Raji (cell line): Measurements from ENCODE around the gene SEC62.

ENCODE experiments used
- POLR2A ChIP-seq: IDR thresholded peaks from 2 replicates; pipeline ENCODE4 v1.6.1; 2011; ENCODE audit warnings: low read depth, low read length, control low read depth; ENCODE audit not compliant: insufficient read depth

SEC62 gene

GRCh38 chr3:169953462-169954141, 13.0 kb upstream of the SEC62 start:
- no peak for TF ChIP-seq POLR2A

- TF ChIP-seq POLR2A = peak; percentile 32; the same call in 1 of the 2 replicates
These were observed 12.4 kb upstream of the SEC62 start for GRCh38 chr3:169954142-169954756.

GRCh38 chr3:169955406-169955805, 11.2 kb upstream of the SEC62 start:
- TF ChIP-seq POLR2A = no peak

- TF ChIP-seq POLR2A = no peak
These were observed 2.4 kb upstream of the SEC62 start for GRCh38 chr3:169964176-169964575.

GRCh38 chr3:169965562-169966427, 812 bp upstream of the SEC62 start:
- TF ChIP-seq POLR2A = no peak

- TF ChIP-seq POLR2A = no peak
These were observed 626 bp downstream of the SEC62 start for GRCh38 chr3:169966951-169967915.

- no peak for TF ChIP-seq POLR2A
These were observed 1.7 kb downstream of the SEC62 start for GRCh38 chr3:169968224-169968885.

- no peak for TF ChIP-seq POLR2A
These were observed 2.8 kb downstream of the SEC62 start for GRCh38 chr3:169969174-169970095.

GRCh38 chr3:169970847-169971246, 4.2 kb downstream of the SEC62 start:
- TF ChIP-seq POLR2A = no peak

GRCh38 chr3:169971522-169971921, 4.9 kb downstream of the SEC62 start:
- no peak for TF ChIP-seq POLR2A

GRCh38 chr3:169980055-169980454, 13.4 kb downstream of the SEC62 start:
- no peak for TF ChIP-seq POLR2A

- TF ChIP-seq POLR2A = no peak
These were observed 17.7 kb downstream of the SEC62 start for GRCh38 chr3:169984292-169984691.

GRCh38 chr3:169990431-169990830, 23.8 kb downstream of the SEC62 start:
- no peak for TF ChIP-seq POLR2A

GRCh38 chr3:169992156-169992555, 25.5 kb downstream of the SEC62 start:
- TF ChIP-seq POLR2A = no peak

GRCh38 chr3:169992781-169993180, 26.2 kb downstream of the SEC62 start:
- no peak for TF ChIP-seq POLR2A
